CD4-positive, alpha-beta T cell treated with Interleukin-15 for 1 hour (primary cell): ENCODE results near the gene TUBA1A.
"Not testable (repeated sequence)": the region's sequence is repeated elsewhere in the genome, so short reads cannot be mapped to it uniquely, and the experiment has no call there.

Experiments used
- DNase-seq: peaks from one replicate; pipeline ENCODE4 v3.0.0-alpha.2; 2020

TUBA1A gene

GRCh38 chr12:49188916-49189367, at the start of gene TUBA1A:
Gene TUBA1A, minus strand, starts transcription at chr12:49189080. Its CDS starts 101 bp downstream, at chr12:49188979.
- peak; percentile 99 for DNase-seq

GRCh38 chr12:49236423-49236822, 47.5 kb upstream of the TUBA1A start:
- DNase-seq: no peak

- DNase-seq: peak; percentile 88
Observed at GRCh38 chr12:49233842-49234526, 45.1 kb upstream of the TUBA1A start.

DNA sequence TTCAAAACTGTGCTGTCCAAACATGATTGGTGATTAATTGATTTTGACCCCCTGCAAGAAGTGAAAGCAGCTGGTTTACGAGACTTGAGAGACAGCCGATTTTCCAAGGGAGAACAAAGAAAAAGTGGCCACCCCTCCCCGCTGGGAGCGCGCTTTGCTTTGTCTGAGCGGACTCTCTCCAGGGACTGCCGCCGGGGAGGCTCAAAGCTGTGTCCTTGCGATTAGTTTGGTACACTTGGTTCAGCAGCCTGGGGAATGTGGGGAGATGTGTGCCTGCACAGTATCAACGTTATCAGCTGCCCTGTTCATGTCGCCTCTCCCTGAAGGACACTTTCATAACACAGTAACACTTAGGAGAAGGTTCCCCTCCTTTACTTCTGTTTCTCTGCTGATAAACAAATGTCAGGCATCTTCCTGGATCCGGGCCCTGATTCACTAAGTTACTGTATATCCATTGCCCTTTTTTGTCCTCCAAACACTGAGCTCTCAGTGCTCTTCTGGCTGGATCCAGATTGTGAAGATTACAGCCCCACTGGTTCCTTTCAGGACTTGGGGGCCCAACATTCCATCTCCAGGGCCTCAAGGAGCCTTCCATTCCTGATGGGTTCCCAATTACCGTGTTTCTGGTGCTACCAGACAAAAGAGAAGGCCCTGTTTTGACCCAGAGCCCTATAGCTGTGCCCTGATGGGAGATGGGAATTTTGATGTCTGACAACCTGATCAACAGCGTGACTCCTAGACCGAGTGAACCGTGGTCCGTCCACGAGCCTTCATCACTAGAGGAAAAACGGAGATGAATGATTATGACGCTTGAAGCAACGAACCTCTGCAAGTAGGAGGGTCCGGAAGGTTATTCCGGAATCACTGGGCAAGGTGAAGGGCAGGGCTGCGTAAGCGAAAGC, 44.3 kb upstream of the TUBA1A start:
- DNase-seq: no peak

DNA sequence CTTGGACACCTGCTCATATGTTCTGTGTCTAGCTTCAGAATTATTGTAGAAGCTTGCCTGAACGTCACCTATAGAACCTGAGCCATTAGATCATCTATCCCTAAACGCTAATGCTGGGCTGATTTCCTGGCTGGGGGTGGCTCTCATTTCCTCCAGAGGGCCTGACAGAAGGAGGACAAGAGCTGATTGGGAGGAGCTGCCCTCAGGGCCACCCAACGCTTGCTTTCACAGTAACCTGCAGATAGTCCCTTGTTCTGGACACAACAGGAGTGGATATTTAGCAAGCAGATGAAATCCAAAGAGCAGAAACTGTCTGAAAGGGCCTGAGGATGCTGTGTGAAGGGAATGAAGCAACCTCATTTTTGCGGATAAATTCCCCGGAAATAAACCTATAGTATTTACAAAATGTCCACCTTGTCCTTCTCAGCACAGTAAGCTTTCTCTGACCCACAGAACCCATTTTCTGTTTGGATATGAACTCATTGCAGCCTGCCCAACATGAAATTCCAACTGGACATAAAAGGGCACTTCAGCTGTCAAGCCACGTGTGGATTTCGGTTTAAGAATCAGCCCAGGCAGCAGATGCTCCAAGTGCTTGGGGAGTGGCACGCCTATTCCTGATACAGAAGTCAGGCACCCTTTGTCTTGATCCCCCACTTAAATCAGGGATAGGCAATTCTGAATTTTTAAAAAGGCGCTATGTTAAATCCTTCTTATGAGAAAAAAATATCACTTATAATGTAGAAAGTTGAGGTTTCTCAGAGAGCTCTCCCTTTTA, 43.2 kb upstream of the TUBA1A start:
- DNase-seq: no peak

GRCh38 chr12:49230805-49231194, 41.9 kb upstream of the TUBA1A start:
- DNase-seq: no peak

GRCh38 chr12:49230176-49230804, 41.4 kb upstream of the TUBA1A start:
- DNase-seq: no peak

GRCh38 chr12:49228653-49229052, 39.8 kb upstream of the TUBA1A start:
- DNase-seq: no peak

GRCh38 chr12:49227713-49228112, 38.8 kb upstream of the TUBA1A start:
- no peak for DNase-seq

DNA sequence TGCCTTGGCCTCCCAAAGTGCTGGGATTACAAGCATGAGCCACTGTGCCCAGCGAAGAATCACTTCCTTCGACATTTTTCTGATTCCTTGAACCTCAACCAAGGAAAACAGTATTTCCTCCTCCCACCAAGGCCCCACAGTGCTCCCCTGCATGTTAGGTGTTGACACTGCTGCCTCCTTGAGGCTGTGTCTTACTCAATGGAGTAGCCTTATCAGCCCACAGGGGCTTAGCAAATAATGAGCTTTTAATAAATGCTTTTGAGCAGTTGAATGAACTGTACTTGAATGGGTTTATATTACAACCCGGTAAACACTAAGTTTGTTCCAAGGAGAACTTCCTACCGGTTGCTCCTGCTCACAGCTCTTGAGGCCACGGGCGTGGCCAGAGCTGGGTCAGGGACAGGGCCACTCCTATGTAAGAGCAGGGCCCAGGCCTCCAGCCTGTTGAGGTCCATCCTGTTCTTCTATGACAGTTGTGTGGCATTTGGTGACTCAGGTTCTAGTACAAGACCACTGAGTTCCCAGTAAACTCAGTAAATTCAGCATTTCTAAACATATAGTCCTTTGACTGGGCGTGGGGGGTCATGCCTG, 36.8 kb upstream of the TUBA1A start:
- DNase-seq: no peak

DNA sequence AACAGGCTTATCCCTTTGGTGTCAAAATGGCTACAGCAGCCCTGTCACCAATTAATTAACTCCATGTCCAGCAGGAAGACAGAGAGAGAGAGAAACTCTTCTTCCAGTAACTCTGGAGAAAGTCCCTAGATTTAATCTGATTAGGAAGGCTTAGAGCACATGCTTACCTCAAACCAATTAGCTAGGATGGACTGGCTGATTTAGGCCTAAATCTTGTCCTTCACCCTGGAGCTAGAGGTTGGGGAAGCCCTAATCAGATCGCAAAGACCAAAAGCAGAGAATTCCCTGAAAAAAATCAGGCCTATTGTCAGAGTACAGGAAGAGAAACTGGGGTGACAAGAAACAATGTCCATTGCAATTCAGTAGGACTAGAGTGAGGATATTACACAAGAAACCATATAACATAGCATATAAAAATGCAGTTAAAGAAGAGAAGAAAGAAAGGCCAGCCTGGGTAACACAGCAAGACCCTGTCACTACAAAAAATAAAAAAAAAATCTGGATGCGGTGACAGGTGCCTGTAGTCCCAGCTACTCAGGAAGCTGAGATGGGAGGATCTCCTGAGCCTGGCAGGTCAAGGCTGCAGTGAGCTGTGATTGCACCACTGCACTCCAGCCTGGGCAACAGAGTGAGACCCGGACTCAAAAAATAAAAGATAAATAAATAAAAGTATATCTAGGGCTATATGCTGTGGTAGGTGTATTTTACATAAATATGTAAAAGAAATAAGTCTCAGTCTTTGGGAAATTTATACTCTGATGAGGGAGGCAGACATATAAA, 34.9 kb upstream of the TUBA1A start:
- DNase-seq: no peak

DNA sequence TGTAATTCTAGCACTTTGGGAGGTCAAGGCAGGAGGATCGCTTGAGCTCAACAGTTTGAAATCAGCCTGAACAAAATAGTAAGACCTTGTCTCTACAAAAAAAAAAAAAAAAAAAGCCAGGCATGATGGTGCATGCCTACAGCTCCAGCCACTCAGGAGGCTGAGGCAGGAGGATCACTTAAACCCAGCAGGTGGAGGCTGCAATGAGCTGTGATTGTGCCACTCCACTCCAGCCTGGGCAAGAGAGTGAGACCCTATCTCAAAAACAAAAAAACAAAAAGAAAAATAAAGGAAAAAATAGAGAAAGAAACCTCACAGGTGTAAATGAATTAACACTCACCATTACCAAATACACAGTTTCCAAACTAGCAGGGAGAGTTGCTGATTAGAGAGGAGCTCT, 34.2 kb upstream of the TUBA1A start:
- no peak for DNase-seq

GRCh38 chr12:49220972-49221371, 32.1 kb upstream of the TUBA1A start:
- no peak for DNase-seq

DNA sequence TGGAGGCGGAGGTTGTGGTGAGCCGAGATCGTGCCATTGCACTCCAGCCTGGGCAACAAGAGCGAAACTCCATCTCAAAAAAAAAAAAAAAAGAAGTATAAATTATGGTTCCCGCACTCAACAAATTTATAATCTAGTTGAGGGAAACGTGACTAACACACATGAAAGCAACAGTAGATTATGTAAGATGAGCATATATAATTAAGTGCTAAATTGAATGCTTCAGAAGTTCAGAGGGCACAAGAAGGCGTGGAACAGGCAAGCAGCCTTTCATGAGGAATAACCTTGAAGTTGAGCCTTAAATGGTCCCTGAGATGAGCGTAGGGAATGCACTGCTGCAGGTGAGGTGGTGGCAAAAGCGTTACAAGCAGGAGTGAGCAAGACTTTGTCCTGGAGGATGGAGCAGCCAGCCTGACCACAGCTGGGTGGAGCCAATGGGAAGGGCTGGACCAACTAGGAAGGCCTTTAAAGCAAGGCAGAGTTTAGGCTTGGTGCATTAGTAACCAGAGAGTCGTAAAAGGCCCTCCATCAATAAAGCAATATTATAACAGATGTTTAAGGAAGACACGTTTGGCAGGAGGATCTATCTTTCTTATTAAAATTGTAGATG, 30.6 kb upstream of the TUBA1A start:
- no peak for DNase-seq

DNA sequence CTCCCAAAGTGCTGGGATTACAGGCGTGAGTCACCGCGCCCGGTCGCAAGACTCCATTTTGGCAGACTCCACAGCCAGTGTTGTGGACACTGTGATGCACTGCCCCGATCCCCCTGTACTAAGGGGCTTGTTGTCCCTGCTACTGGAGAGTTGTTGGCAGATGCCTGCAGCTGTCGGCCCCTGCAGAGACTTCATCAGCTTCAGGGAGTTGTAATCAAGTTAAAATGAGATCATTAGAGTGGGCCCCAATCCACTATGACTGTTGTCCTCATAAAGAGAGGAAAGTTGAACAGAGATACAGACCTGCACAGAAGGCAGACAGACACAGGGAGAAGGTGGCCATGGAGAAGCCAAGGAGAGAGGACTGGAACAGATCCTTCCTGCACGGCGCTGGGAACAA, 23.7 kb upstream of the TUBA1A start:
- DNase-seq: no peak

DNA sequence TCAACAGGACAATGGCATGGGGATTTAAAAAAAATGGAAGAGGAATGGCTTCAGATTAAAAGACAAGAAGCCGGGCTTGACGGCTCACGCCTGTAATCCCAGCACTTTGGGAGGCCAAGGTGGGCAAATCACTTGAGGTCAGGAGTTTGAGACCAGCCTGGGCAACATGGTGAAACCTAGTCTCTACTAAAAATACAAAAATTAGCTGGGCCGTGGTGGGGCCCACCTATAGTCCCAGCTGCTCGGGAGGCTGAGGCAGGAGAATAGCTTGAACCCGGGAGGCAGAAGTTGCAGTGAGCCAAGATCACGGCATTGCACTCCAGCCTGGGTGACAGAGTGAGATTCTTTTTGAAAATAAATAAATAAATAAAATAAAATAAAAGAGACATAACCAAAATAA, 21.8 kb upstream of the TUBA1A start:
- DNase-seq: not testable (repeated sequence)

- no peak for DNase-seq
Observed at GRCh38 chr12:49208676-49209075, 19.8 kb upstream of the TUBA1A start.

- no peak for DNase-seq
Observed at GRCh38 chr12:49208146-49208545, 19.3 kb upstream of the TUBA1A start.

DNA sequence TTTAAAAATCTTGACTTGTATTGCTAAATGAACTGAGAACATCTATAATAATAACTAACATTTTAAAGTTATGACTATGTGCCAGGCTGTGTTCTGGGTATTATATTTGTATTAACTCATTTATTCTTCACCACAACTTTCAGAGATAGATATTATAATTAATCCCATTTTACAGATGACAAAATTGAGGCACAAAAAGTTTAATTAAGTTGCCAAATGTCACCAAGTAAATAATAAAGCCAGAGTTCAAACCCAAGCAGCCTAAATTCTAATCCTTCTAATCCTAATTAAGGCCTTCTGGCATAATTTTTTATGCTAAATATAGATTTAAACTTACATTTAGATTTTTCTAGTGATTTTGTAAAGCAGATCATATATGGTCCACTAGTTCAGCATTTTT, 17.5 kb upstream of the TUBA1A start:
- DNase-seq: no peak

DNA sequence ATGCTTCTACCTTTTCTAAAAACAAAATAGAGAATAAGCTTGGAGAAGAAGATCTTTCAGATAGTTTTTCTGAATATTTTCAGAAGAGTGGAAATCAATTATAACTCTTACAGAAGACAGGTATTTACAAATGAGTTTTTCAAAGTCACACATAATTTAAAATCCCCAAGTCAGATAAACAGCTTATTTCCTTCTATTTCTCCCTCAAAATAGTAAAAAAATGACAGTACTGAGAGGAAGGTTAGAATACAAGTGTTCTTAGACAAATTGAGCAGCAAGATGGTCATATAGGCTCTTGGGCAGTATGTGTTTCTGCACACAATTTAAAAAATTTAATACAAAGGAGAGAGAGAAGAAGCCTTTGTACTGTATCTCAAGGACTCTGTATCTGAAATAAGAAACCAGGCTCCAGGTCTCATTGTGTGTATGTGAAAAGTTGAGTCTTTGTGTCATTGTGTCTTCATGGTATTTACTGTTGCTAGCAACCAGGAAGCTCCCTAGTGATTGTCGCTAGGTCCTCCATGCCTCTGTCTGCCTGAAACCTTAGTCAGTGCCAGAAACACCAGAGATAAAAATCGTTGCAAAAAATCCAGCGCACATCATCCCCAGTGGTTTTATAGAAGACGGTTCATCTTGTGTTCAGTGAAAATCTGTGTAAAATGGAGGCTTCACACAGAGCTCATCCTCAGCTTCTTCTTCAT, 12.9 kb upstream of the TUBA1A start:
- peak; percentile 43 for DNase-seq
